COLO668 (cell line): ENCODE measurements around the gene HAL.

Source experiments
- DNase-seq: peaks from one replicate; lab custom pipeline; 2025; ENCODE audit not compliant: unreplicated experiment; lab: John Stamatoyannopoulos, UW

Gene HAL

DNA sequence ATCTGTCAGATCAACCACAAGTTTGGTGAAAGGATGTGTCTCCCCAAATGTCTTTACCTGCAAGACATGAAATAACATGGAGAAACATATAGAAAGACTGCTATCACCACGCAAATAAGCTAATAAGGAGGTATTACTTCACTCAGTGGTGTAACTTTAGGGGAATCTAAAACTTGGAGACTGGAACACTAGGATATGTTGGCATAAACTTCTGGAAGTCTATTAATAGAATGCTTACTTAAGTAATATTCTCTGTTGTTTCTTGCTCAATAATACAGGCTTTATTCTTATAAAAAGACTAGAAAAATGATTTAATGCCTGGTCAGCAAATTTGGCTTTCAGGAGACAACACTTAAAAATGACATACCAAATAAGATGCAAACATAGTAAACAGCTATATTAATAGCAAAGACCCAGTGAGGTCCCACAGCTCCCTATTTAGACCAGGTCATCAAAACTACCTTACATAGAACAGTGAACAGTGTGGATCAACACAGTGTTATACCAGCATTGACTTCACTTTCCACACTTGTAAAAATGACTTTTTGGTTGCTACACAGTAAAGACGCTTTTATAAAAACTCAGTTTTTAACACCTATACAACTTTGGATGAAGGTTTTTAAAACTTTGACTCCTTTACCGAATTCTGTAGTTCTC, 18.9 kb upstream of the HAL start:
- DNase-seq: no peak

DNA sequence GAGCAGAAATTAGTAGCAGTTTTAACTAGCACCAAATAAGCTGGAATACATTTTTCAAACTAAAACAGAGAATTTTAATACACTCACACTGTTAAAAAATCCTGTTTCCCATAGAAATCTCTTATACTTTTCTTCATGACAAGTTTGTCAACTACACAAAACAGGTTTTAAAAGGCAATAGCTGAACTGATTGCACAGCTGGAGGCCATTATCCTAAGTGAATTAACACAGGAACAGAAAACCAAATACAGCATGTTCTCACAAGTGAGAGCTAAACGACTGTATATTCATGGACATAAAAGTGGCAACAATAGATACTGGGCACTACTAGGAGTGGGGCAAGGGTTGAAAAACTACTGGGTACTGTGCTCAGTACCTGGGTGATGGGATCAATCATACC, 11.6 kb upstream of the HAL start:
- DNase-seq: no peak

- DNase-seq: no peak
Observed at GRCh38 chr12:96006727-96007126, 10.6 kb upstream of the HAL start.

GRCh38 chr12:96000858-96001257, 4.7 kb upstream of the HAL start:
- no peak for DNase-seq

- DNase-seq: no peak
Observed at GRCh38 chr12:95999484-95999883, 3.3 kb upstream of the HAL start.

GRCh38 chr12:95998611-95999286, 2.6 kb upstream of the HAL start:
- DNase-seq: peak; percentile 38

- DNase-seq: no peak
Observed at GRCh38 chr12:95997911-95998510, 1.9 kb upstream of the HAL start.

DNA sequence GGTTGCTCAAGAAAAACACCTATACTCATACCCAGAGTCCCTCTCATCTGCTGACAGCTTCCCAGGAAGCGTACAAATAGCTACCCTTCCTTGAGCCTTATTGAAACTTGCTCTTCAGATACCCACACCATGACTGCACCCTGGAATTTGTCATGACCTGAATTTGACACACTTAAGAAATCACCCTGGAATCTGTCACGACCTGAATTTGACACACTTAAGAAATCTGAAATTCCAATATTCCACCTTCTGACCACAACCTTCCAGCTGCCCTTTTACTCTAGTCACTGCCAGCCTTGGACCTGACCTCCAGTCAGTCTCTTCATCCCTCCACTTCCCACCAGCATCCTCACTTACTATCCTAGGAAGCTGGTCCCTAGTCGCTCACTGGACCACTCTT, 1.1 kb upstream of the HAL start:
- DNase-seq: no peak

DNA sequence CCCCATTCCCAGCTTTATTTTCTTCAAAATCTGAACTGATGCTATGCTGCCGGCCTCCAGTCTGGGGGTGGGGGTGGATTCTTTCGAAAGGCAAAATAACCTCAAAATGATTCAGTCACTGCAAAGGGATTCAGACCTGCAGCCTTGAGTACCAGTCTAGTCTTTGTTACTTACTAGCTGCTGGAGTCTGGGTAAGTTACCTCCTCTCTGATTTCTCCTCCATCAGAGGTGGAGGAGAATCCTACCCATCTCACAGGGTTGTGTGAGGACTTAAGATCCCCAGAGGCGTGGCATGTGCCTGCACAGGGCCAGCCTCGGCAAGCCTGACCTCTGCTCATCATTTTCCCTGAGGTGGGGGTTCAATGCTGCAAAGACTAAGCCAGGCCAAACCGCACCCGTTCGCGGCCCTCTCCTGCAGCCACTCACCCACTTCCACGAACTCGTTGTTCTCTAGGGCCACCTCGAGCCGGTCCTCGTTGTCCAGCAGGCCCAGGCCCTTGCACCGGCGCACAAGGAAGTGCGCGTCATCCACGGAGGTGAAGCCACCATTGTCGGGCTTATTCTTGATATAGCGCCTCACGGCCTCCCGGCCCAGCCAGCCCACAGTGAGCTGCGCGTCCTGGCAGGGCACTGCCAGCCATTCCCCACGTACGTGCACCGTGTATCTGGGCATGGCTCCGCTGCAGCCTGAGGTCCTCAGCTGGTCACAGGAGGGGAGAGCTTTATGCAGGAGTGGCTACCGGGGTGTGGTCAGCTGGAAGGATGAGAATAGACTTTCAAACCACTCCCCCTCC, 709 bp downstream of the HAL start:
- DNase-seq: peak; percentile 21

GRCh38 chr12:95994476-95994875, 1.7 kb downstream of the HAL start:
- DNase-seq: no peak

GRCh38 chr12:95993907-95994306, 2.2 kb downstream of the HAL start:
- no peak for DNase-seq

DNA sequence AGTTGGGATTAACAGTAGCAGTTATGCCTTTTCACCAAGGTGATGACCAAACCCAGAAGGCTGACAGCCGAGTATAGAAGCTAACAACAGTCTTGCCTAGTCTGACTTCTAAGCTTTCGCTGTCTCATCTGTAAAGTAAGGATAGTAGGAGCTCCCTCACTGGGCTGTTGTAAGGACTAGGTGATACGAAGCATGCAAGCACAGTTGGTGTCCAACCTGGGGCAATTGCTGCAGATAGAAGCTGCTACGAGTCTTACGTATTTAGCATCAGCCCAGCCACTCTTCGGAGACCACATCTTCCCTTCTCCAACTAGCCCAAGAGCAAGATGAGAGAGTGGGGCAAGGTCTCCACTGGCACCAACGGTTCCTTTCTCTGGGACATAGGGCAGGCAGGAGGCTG, 6.0 kb downstream of the HAL start:
- DNase-seq: no peak

DNA sequence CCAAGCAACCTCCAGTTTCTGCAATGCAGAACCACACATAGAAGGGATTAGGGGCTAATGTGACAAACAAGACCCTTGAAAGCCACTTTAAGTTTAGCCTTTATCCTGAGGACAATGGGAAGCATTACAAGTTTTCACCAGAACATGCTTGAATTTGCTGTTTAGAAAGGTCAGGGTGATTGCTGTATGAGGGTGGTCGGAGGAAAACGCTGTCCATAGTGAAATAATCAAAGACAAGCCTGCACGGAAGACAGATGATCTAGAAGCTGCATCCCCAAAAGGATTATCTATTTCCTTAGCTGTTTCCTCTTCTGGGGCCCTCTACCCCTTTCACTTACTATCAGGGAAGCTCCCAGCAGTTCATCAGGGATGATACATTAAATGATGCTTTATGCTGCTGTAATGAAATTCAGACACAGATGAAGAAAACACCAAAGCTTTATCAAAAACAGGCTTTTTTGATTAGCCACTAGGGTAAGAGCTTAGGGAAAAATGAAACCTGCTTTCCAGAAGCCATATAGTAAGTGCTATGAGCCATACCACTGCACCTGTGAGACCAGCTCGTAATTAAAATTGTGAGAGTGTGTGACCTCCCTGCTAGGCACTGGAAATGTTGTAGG, 6.5 kb downstream of the HAL start:
- no peak for DNase-seq

DNA sequence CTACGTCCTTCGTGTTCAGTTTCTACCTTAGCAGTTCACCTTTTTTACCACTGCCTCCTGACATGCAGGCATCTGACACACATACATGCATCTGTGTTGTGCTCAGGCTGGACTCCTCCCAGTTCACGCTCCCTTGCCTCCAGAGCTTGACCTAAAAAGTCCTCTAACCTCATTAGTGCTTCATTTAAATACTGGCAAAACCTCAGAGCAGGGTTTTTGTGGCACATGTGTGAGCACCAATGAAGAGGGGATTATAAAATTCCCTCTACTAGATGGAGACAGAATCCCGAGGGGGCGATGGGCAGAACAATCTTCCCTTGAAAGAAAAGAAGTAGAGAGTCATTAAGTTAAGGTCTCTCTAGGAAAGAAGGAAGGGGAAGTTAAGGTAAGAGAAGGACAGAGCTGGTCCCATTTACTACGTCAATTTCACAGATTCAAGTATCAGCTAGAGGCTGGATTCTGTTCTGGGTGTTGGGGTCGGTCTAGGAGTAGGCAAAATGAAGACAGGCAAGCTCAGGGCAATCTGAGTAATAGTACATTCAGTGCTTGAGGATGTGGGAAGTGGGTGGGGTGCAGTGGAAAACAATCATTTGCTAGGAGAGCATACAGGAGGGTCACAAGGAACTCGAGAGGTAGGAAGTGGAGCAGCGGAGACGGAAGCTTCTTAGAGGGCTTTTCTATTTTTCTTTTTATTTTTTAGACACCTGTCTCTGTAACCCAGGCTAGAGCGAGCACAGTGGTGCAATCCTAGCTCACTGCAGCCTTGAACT, 7.5 kb downstream of the HAL start:
- no peak for DNase-seq

DNA sequence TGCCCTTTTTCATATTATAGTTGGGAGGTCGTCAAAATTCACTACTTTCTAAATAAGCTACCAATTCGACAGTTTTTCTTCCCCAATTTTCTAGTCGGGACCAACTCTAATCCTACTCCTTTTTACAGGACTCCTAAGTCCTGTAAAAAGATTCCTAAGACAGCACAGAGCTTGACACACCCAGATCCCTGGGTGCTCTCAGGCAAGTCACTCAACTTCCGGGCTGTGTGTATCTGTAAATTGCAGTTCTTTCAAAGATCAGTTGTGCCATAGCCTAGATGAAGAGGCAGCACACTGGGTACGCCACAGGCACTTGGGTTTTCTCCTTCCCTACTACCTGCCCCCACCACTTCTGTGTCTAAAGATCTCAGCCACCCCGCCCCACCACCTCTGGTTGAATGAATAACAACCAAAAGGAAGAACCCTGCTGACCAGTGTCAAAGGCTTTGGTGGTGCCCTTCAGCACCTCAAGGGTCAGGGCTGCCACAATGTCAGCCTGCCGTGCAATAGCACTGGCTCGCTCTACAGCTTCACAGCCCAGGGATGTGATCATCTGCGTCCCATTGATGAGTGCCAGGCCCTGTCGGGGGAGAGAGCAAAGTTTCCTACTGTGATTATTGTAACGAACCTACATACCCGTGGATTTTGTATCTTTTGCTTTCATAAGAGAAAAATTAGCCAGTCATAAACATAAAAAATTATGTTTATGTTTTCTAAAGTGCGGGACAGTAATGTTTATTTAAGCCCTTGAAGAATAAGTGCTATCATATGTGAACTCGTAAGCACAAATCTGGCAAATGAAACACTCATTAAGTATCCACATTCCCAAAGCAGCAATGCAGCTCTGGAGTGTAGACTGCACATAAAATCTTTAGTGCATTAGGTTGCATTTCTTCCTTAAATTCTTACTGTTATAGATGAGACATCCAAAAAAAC, 9.2 kb downstream of the HAL start:
- no peak for DNase-seq

DNA sequence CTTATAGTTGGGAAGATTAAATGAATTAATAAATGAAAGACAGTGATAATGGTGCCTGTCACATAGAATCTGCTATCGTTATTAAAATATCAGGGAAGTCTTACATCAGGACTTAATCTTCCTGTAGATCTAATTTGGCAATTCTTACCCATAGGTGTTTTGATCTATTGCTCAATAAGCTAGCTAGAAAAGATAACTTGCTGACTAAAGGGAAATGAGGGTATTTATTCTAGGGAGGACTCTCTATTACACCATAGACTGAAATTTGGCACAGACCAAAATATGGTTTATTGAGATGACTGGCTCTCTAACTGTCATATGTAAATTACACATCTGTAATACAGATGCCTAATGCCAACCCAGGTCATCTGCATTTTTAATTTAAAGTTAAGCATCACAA, 11.5 kb downstream of the HAL start:
- DNase-seq: no peak

- no peak for DNase-seq
Observed at GRCh38 chr12:95982602-95983001, 13.5 kb downstream of the HAL start.

DNA sequence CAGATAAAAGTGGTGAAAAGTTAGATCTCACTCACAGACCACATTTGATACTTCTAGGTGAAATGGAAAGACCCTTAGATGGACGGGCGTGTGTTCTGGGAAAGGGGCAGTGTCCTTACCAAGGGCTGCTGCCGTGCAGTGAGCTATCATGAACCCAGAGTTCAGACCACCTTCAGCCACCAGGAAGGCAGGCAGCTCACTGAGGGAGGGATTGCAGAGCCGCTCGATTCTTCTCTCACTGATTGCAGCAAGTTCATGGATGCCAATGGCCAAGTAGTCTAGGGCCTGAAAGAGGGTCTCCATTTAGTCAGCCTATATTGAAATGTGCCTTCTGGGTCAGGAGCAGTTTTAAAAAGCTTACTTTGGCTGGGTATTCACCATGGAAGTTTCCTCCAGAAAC, 15.7 kb downstream of the HAL start:
- no peak for DNase-seq

- DNase-seq: no peak
Observed at GRCh38 chr12:95978774-95979173, 17.4 kb downstream of the HAL start.

DNA sequence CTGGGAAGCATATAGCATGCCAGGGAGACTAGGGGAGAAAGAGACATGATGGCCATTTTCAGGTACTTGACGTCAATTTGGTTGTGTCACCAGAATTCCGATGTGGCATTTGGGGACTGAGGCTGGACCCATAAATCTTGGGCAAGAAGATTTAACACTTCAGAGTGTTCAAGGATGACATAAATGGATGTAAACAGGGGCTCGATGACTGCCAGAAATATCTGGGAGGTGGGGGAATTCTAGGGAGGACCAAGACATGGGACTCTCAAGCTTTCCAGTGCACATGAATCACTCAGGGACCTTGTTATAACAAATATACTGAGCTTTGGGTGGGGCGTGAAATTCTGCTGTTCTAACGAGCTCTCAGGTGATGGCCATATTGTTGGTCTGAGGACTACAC, 17.8 kb downstream of the HAL start:
- no peak for DNase-seq
